PC-3 (cell line): ENCODE data around the gene TBXAS1.

Experiments
- CTCF ChIP-seq: fragments of 300-600 bp; sonication (generic); conservative IDR thresholded peaks from 2 replicates; pipeline ENCODE4 v1.5.1; 2017; ENCODE audit warnings: antibody characterized with exemption, low read depth, mild to moderate bottlenecking, low read length
- EZH2phosphoT487 ChIP-seq: fragments of 300-600 bp; sonication (generic); IDR thresholded peaks from 2 replicates; pipeline ENCODE4 v1.6.1; 2018; ENCODE audit warnings: mild to moderate bottlenecking, antibody characterized with exemption, low read length, borderline replicate concordance

- no peak for TF ChIP-seq CTCF
- TF ChIP-seq EZH2phosphoT487 = no peak
Observed at GRCh38 chr7:139876622-139877283, 47.7 kb downstream of the TBXAS1 start.
